GM18870 (cell line): Measurements from ENCODE around the gene VPS39.

Experiments
- ATAC-seq: cut with Tn5 transposase; IDR thresholded peaks from one replicate; pipeline ENCODE4 v1.9.1; 2021; ENCODE audit warnings: moderate library complexity; ENCODE audit not compliant: unreplicated experiment

The VPS39 gene

GRCh38 chr15:42131826-42132806 is 76.0 kb downstream of the VPS39 start:
- ATAC-seq, result no peak

- no peak for ATAC-seq
These were observed 77.1 kb downstream of the VPS39 start for GRCh38 chr15:42131006-42131405.

- ATAC-seq, result no peak
These were observed 77.7 kb downstream of the VPS39 start for GRCh38 chr15:42130246-42130986.

- ATAC-seq, result no peak
These were observed 78.7 kb downstream of the VPS39 start for GRCh38 chr15:42129364-42129763.

- no peak for ATAC-seq
These were observed 79.6 kb downstream of the VPS39 start for GRCh38 chr15:42128476-42128875.

- ATAC-seq, result no peak
These were observed 84.6 kb downstream of the VPS39 start for GRCh38 chr15:42123546-42123945.

GRCh38 chr15:42121682-42122081 is 86.4 kb downstream of the VPS39 start:
- ATAC-seq, result no peak

GRCh38 chr15:42121021-42121420 is 87.1 kb downstream of the VPS39 start:
- no peak for ATAC-seq

DNA sequence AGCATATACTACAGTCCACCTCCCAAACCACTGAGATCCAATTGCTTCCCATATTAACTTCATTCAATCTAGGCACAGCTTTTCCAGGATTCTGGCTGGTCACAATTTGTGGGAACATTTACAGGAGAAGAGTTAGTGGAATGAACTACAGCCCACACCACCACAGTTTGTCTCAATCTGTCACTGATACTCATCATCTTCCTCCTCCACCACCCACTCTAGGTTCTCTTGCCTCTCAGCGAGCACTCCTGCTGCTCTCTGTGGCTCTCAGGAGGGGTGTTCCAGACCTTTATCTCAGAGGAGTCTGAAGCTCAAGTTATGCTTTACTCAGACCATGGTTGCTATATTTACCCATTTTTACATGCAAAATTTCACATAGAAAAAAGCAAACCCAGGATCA is 87.8 kb downstream of the VPS39 start:
- ATAC-seq, result no peak

- no peak for ATAC-seq
These were observed 88.7 kb downstream of the VPS39 start for GRCh38 chr15:42119446-42119760.

GRCh38 chr15:42118650-42119445 is 89.3 kb downstream of the VPS39 start:
- no peak for ATAC-seq

DNA sequence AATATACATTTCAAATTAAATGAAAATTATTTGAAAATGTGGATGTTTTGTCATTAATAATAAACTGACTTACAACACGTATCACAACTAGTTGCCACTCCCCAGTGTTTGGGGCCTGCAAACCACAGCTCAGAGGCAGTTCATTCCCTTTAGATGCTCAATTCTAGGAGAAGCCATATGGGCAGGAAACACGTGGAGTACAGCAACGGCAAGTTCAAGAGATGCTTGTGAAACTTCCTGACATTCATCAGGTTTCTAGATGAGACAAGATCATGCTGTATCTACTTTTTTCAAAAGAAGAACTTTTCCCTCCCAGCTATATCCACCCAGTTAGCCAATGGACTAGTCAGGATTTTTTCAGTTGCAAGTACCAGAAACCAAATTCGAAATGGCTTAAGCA is 96.2 kb downstream of the VPS39 start:
- ATAC-seq, result no peak

GRCh38 chr15:42110367-42110766 is 97.7 kb downstream of the VPS39 start:
- ATAC-seq, result no peak

DNA sequence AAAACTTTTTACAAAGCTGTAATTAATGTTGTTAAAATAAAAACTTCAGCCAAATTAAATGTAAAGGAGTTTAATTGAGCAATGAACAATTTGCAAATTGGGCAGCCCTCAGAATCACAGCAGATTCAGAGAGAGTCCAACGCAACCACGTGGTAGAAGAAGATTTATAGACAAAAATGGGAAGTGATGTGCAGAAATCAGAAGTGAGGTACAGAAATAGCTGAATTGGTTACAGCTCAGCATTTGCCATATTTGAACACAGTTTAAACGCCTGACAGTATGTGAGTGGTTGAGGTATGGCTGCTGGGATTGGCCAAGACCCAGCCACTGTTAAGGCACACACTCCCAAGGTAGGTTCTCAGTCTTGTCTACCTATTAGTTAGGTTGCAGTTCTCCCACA is 99.3 kb downstream of the VPS39 start:
- no peak for ATAC-seq
